Smooth muscle cell (in vitro differentiated cells): Measurements from ENCODE around the gene COL4A6. TPM values are rescaled to one million over a fixed set of nuclear protein-coding genes. Genes with fewer than 3 reads are reported as not detected.

Source experiments
- DNase-seq: peaks from one replicate; lab custom pipeline; 2025; ENCODE audit not compliant: unreplicated experiment; lab: John Stamatoyannopoulos, UW
- H2AFZ ChIP-seq: fragments of 200-600 bp; sonication (generic); 2 replicates; pipeline ENCODE4 v1.6.0; 2016; ENCODE audit warnings: antibody characterized with exemption, low read depth, mild to moderate bottlenecking
- H3F3A ChIP-seq: fragments of 200-600 bp; sonication (generic); 2 replicates; pipeline ENCODE4 v1.6.0; 2017; ENCODE audit warnings: antibody characterized with exemption, low read depth
- H3K27ac ChIP-seq: fragments of 200-600 bp; sonication (generic); 2 replicates; pipeline ENCODE4 v1.5.1; 2016; ENCODE audit warnings: low read depth, mild to moderate bottlenecking
- H3K27me3 ChIP-seq: fragments of 200-600 bp; sonication (generic); 2 replicates; pipeline ENCODE4 v1.6.1; 2016; ENCODE audit warnings: low read depth, mild to moderate bottlenecking
- H3K36me3 ChIP-seq: fragments of 200-600 bp; sonication (generic); 2 replicates; pipeline ENCODE4 v1.5.1; 2016; ENCODE audit warnings: low read depth
- H3K4me1 ChIP-seq: fragments of 200-600 bp; sonication (generic); 2 replicates; pipeline ENCODE4 v1.5.1; 2016; ENCODE audit warnings: low read depth
- H3K4me2 ChIP-seq: fragments of 200-600 bp; sonication (generic); 2 replicates; pipeline ENCODE4 v1.6.0; 2016; ENCODE audit warnings: mild to moderate bottlenecking
- H3K4me3 ChIP-seq: fragments of 200-600 bp; sonication (generic); 2 replicates; pipeline ENCODE4 v1.5.1; 2016; ENCODE audit warnings: mild to moderate bottlenecking
- H3K79me2 ChIP-seq: fragments of 200-600 bp; sonication (generic); 2 replicates; pipeline ENCODE4 v1.6.0; 2016; ENCODE audit warnings: low read depth, mild to moderate bottlenecking
- H3K9ac ChIP-seq: fragments of 200-600 bp; sonication (generic); 2 replicates; pipeline ENCODE4 v1.6.0; 2016; ENCODE audit warnings: low read depth
- H3K9me3 ChIP-seq: fragments of 200-600 bp; sonication (generic); replicated peaks from 2 replicates; pipeline ENCODE4 v1.5.1; 2016; ENCODE audit warnings: low read depth
- H4K20me1 ChIP-seq: fragments of 200-600 bp; sonication (generic); 2 replicates; pipeline ENCODE4 v1.6.0; 2016; ENCODE audit warnings: low read depth
- WGBS: methylation state at CpG from one replicate; pipeline ENCODE4 v1.1.7; 2016; ENCODE audit warnings: low lambda C conversion rate; 5-methylcytosine and 5-hydroxymethylcytosine counted together
- polyA plus RNA-seq: library from polyadenylated mRNA; unstranded; fragments of >200 nt; fragmentation: Nextera tagmentation; extraction: Ambion mirVana; gene quantifications from 2 replicates; pipeline ENCODE4 v1.2.1, GENCODE V29; 2016
- total RNA-seq: library from RNA; depleted of rRNA; stranded (reverse); fragments of >200 nt; gene quantifications from 2 replicates; pipeline ENCODE4 v1.2.3, GENCODE V29; 2014
- TF ChIP-seq, protein P1 (sequence below): fragments of 200-600 bp; sonication (generic); IDR thresholded peaks from 2 replicates; pipeline ENCODE4 v1.5.1; 2017; ENCODE audit warnings: borderline replicate concordance, mild to moderate bottlenecking, antibody characterized with exemption; ENCODE audit not compliant: insufficient read depth, poor library complexity, severe bottlenecking

The COL4A6 gene
- total and polyA plus RNA-seq, 2 experiments from 2014 or later, result 10.2 to 15.1 TPM

DNA sequence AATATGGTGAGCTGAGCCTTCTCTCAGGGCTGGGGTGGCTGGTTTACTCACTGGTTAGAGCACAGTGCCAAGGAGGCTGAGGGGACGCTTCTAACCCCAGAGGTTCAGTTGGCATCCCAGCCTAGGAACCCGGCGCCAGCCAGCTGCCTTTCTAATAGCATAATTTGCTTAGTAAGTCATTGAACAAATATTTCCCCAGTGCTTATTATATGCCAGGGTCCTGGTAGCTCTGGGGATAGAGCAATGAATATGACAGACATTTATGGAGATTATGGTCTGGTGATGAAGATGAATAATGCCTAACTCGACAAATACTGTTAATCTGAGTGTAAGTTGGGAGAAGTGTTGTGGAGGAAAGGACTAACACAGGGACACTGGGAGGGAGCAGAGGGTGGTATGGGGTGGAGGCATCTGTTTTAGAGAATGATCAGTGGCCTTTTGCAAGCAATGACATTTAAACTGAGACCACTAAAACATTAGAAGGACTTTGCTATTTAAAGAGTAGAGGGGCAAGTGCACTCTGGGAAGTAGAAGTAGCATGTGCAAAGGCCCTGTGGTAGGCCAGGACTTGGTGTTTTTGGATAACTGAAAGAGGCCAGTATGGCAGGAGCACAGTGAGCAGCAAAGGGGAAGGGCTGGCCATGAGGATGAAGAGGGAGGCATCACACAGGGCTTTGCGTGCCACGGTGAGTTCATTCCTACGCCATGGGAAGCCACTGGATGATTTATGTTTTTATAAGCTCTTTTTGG, 274.7 kb downstream of the COL4A6 start:
- H3K36me3 ChIP-seq, result no peaks in the 10 kb centered on the region
- H3K79me2 ChIP-seq, result no peaks in the 10 kb centered on the region
- no peak overlapping the region for H2AFZ ChIP-seq
- no peaks in the 10 kb centered on the region for H3K27me3 ChIP-seq
- no peak overlapping the region for H3K9ac ChIP-seq
- TF ChIP-seq, protein P1, sequence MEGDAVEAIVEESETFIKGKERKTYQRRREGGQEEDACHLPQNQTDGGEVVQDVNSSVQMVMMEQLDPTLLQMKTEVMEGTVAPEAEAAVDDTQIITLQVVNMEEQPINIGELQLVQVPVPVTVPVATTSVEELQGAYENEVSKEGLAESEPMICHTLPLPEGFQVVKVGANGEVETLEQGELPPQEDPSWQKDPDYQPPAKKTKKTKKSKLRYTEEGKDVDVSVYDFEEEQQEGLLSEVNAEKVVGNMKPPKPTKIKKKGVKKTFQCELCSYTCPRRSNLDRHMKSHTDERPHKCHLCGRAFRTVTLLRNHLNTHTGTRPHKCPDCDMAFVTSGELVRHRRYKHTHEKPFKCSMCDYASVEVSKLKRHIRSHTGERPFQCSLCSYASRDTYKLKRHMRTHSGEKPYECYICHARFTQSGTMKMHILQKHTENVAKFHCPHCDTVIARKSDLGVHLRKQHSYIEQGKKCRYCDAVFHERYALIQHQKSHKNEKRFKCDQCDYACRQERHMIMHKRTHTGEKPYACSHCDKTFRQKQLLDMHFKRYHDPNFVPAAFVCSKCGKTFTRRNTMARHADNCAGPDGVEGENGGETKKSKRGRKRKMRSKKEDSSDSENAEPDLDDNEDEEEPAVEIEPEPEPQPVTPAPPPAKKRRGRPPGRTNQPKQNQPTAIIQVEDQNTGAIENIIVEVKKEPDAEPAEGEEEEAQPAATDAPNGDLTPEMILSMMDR, result no peak
- no peaks in the 10 kb centered on the region for H3K9me3 ChIP-seq
- no peaks in the 10 kb centered on the region for H3K4me1 ChIP-seq
- H4K20me1 ChIP-seq, result no peaks in the 10 kb centered on the region
- H3K4me2 ChIP-seq, result no peak overlapping the region
- WGBS, result 92% methylated on average over 7 of the region's 7 CpGs
- no peaks in the 10 kb centered on the region for H3F3A ChIP-seq
- DNase-seq, result no peak
- H3K27ac ChIP-seq, result no peak overlapping the region
- no peak overlapping the region for H3K4me3 ChIP-seq

DNA sequence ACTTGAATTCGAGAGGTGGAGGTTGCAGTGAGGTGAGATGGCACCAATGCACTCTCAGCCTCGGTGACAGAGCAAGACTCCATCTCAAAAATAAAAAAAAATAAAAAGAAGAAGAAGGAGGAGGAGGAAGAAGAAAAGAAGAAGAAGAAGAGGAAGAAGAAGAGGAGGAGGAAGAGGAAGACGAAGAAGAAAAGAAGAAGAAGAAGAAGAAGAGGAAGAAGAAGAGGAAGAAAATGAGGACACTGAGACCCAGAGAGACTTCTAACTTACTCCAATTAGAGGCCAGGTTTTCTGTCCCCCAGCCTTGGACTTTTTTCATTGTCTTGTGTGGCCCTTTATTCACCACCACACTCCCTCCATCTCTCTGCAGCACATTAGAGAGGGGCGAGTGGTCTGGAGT, 276.0 kb downstream of the COL4A6 start:
- no peak for DNase-seq
- TF ChIP-seq, protein P1, result no peak

DNA sequence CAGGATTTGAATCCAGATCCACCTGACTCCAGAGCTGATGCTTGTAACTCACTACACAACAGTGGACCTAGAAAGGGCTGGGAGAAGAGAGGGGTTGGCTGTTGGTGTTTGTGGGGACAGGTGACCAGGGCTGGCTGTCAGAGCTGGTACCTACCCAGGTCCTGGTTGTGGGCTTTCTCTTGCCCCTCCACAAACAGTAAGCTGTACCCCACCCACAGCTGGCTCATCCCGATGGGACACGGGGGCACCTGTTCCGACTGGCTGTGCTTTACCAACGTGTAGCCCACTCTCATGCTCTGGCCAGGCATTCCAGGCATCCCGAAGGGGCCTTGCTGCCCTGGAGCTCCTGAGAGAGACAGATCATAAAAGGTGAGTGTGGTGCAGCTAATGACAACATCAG, 277.9 kb downstream of the COL4A6 start:
- DNase-seq, result no peak
- H3K36me3 ChIP-seq, result no peaks in the 10 kb centered on the region
- 81% methylated on average over 5 of the region's 5 CpGs for WGBS
- H3K4me2 ChIP-seq, result no peak overlapping the region
- no peak overlapping the region for H3K4me3 ChIP-seq
- TF ChIP-seq, protein P1, result no peak
- H4K20me1 ChIP-seq, result no peaks in the 10 kb centered on the region
- H3K79me2 ChIP-seq, result no peaks in the 10 kb centered on the region
- H2AFZ ChIP-seq, result no peak overlapping the region
- no peaks in the 10 kb centered on the region for H3K27me3 ChIP-seq
- no peak overlapping the region for H3K9ac ChIP-seq
- no peaks in the 10 kb centered on the region for H3K4me1 ChIP-seq
- H3K9me3 ChIP-seq, result no peaks in the 10 kb centered on the region
- no peaks in the 10 kb centered on the region for H3F3A ChIP-seq
- H3K27ac ChIP-seq, result no peak overlapping the region

More for the DNA sequence above, 276.0 kb downstream of the COL4A6 start:
- Histone ChIP-seq H3K27ac (no peak overlapping the region), H3K9me3 (no peaks in the 10 kb centered on the region), H3K27me3 (no peaks in the 10 kb centered on the region), H3K9ac (no peak overlapping the region), H2AFZ (no peak overlapping the region), H4K20me1 (no peaks in the 10 kb centered on the region), H3K4me2 (no peak overlapping the region), H3K79me2 (no peaks in the 10 kb centered on the region), H3K36me3 (no peaks in the 10 kb centered on the region), H3F3A (no peaks in the 10 kb centered on the region), H3K4me1 (no peaks in the 10 kb centered on the region), H3K4me3 (no peak overlapping the region)
- 77% methylated on average over 4 of the region's 4 CpGs for WGBS
